ENCODE measurements around the gene BACE2. TPM values are rescaled to one million over a fixed set of nuclear protein-coding genes. Genes with fewer than 3 reads are reported as not detected.

The BACE2 gene
- total and polyA plus RNA-seq, 2 experiments from 2014 or later: 8.8 to 17.5 TPM

DNA sequence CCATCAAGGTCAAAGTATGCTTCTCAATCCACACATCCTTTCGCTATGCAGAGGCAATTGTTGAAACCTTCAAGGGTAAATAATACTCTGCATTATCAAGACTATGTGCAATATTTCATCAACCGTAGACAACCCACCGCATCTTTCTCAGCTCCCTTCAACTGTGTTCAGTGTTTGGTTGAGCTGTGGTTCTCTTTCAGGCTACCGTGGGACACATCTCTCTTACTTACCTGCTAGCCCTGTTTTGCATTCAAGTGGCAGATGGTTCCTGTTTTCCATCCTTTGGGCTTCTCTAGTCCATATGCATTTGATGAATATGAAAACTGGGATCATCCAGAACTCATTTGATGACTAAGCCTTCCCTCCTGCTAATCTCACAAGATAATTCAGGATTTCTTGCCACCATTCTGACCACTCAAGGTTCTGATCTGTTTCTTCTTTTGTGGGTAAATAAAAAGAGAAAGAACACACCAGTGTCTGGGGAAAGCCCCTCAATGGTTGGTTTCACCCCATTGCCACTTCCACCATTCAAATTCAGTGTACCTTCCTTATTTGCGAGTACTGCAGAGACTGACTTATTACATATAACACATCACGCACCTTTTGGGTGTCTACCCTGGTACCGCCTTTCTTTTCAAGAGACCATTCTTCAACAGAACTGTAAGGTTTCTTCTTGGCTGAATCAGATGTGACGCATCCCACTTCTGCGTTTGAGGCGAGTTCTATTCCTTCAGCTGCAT is 61.7 kb downstream of the BACE2 start:
- TF ChIP-seq, protein P1, sequence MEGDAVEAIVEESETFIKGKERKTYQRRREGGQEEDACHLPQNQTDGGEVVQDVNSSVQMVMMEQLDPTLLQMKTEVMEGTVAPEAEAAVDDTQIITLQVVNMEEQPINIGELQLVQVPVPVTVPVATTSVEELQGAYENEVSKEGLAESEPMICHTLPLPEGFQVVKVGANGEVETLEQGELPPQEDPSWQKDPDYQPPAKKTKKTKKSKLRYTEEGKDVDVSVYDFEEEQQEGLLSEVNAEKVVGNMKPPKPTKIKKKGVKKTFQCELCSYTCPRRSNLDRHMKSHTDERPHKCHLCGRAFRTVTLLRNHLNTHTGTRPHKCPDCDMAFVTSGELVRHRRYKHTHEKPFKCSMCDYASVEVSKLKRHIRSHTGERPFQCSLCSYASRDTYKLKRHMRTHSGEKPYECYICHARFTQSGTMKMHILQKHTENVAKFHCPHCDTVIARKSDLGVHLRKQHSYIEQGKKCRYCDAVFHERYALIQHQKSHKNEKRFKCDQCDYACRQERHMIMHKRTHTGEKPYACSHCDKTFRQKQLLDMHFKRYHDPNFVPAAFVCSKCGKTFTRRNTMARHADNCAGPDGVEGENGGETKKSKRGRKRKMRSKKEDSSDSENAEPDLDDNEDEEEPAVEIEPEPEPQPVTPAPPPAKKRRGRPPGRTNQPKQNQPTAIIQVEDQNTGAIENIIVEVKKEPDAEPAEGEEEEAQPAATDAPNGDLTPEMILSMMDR (IDR thresholded peaks at IDR 0.05; ENCODE audit: low read depth, low read length): no peak
- H3K4me3 ChIP-seq: no peak overlapping the region
- H3K36me3 ChIP-seq: no peaks in the 10 kb centered on the region
- no peaks in the 10 kb centered on the region for H3K27me3 ChIP-seq
- H3K4me1 ChIP-seq (ENCODE audit: low read depth): peaks cover 9% of the 10 kb centered on the region
- H3K9me3 ChIP-seq (ENCODE audit: low read depth): no peaks in the 10 kb centered on the region
- no peak overlapping the region for H3K27ac ChIP-seq
- no peak for DNase-seq (ENCODE audit: low read depth in 1 of 2, low spot score in 1 of 2)

DNA sequence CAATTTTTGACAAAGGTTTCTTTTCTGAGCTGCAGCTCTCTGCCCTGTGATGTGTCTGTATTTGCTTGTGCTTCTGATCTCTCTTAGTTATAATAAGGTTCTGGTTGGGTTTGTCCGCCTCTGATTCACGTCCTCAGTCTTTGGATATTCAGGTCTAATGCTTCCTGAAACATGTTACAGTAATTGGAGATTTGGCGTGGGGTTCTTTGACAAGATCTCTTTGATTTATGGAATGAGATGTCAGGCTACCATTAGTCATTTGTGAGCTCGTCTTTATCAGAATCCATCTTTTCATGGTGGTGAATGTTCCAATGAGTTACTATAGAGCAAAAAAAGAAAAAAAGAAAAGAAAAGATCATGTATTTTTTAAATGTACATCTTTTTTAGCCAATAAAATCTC is 62.5 kb downstream of the BACE2 start:
- no peak for DNase-seq (ENCODE audit: low read depth in 1 of 2, low spot score in 1 of 2)
- H3K4me3 ChIP-seq: no peak overlapping the region
- H3K36me3 ChIP-seq: no peaks in the 10 kb centered on the region
- H3K4me1 ChIP-seq (ENCODE audit: low read depth): peaks cover 7% of the 10 kb centered on the region
- H3K9me3 ChIP-seq (ENCODE audit: low read depth): no peaks in the 10 kb centered on the region
- H3K27ac ChIP-seq: no peak overlapping the region
- TF ChIP-seq, protein P1 (IDR thresholded peaks at IDR 0.05; ENCODE audit: low read depth, low read length): no peak
- H3K27me3 ChIP-seq: no peaks in the 10 kb centered on the region

DNA sequence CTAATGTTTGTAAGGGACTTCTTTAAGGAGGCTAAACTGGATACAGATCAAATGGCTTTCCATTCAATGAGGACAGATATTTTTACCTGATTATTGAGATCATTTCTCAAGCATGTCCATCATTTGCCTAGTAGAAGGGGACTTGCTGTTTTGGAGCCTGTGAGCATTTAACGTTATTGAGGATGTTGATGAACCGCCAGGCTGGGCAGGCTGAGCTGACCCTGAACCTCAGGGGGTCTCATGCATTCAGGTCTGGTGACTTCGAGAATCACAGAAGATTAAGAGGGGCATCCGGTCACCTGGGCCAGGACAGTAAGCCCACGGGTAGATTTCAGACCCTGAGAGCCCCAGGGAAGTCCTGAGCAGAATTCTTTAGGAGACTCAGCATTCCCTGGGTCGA is 63.1 kb downstream of the BACE2 start:
- Histone ChIP-seq H3K4me3 (no peak overlapping the region), H3K9me3 (ENCODE audit: low read depth) (no peaks in the 10 kb centered on the region), H3K27me3 (no peaks in the 10 kb centered on the region), H3K4me1 (ENCODE audit: low read depth) (peaks cover 2% of the 10 kb centered on the region), H3K36me3 (no peaks in the 10 kb centered on the region), H3K27ac (no peak overlapping the region)
- DNase-seq (ENCODE audit: low read depth in 1 of 2, low spot score in 1 of 2): no peak
- TF ChIP-seq, protein P1 (IDR thresholded peaks at IDR 0.05; ENCODE audit: low read depth, low read length): no peak

DNA sequence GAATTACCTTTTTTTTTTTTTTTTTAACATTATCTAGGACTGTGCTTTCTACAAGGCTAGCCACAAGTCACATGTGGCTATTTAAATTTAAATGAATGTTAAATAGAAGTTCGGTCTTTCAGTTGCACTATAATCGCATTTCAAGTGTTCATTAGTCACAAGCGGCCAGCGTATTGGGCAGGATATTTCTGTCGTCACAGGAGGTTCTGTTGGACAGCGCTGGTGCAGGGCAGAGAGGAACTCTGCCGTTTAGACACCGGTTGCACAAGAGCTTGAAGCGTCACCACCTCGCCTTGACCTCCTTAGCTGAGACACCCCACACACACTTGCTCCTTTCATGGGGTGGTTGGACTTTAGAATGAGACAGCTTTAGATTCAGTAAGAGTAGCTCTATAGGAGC is 64.1 kb downstream of the BACE2 start:
- Histone ChIP-seq H3K36me3 (no peaks in the 10 kb centered on the region), H3K27ac (no peak overlapping the region), H3K27me3 (no peaks in the 10 kb centered on the region), H3K4me3 (no peak overlapping the region), H3K4me1 (ENCODE audit: low read depth) (no peaks in the 10 kb centered on the region), H3K9me3 (ENCODE audit: low read depth) (no peaks in the 10 kb centered on the region)
- no peak for DNase-seq (ENCODE audit: low read depth in 1 of 2, low spot score in 1 of 2)
- TF ChIP-seq, protein P1 (IDR thresholded peaks at IDR 0.05; ENCODE audit: low read depth, low read length): no peak

DNA sequence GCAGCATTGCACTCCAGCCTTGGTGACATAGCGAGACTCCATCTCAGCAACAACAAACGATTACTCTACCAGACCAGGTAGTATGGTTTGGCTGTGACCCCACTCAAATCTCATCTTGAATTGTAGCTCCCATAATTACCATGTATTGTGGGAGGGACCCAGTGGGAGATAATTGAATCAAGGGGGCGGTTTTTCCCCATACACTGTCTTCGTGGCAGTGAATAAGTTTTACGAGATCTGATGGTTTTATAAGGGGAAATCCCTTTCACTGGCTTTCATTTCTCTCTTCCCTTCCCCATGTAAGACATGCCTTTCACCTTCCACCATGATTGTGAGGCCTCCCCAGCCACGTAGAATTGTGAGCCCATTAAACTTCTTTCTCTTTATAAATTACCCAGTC is 66.0 kb downstream of the BACE2 start:
- DNase-seq (ENCODE audit: low read depth in 1 of 2, low spot score in 1 of 2): no peak
- TF ChIP-seq, protein P1 (IDR thresholded peaks at IDR 0.05; ENCODE audit: low read depth, low read length): no peak
- H3K27me3 ChIP-seq: no peaks in the 10 kb centered on the region
- H3K27ac ChIP-seq: no peak overlapping the region
- no peak overlapping the region for H3K4me3 ChIP-seq
- H3K9me3 ChIP-seq (ENCODE audit: low read depth): no peaks in the 10 kb centered on the region
- H3K36me3 ChIP-seq: no peaks in the 10 kb centered on the region
- no peaks in the 10 kb centered on the region for H3K4me1 ChIP-seq (ENCODE audit: low read depth)
